ENCODE data around the gene MICAL1.
A peak's percentile ranks its signal among the peaks of the same experiment; 100 is the strongest.

MICAL1 gene

GRCh38 chr6:109491207-109491938 is 35.8 kb upstream of the MICAL1 start (continued):
- TF ChIP-seq ZNF561 (tag by site-specific recombination; IDR thresholded peaks at IDR 0.05; ENCODE audit: borderline replicate concordance) (0 out of 2 replicates have a peak, but pooled peaks have one; percentile 22), ZBTB49 (tag by site-specific recombination; IDR thresholded peaks at IDR 0.05; ENCODE audit: low read depth) (no peak), MZF1 (tag by site-specific recombination; IDR thresholded peaks at IDR 0.05; ENCODE audit: borderline replicate concordance) (peak; percentile 27; the same call in 1 of the 2 replicates), PATZ1 (tag by site-specific recombination; IDR thresholded peaks at IDR 0.05) (peak; percentile 18; the same call in 1 of the 2 replicates), ZNF548 (tag by site-specific recombination; IDR thresholded peaks at IDR 0.05) (no peak), TSHZ1 (tag by site-specific recombination; IDR thresholded peaks at IDR 0.05; ENCODE audit: borderline replicate concordance) (0 out of 2 replicates have a peak, but pooled peaks have one; percentile 16), ZXDB (tag by site-specific recombination; IDR thresholded peaks at IDR 0.05) (no peak), KLF16 (tag by site-specific recombination; IDR thresholded peaks at IDR 0.05) (no peak), OSR2 (tag by site-specific recombination; IDR thresholded peaks at IDR 0.05) (peak; percentile 50), AEBP2 (tag by site-specific recombination; IDR thresholded peaks at IDR 0.05; ENCODE audit: borderline replicate concordance) (no peak), BCL11A (tag by site-specific recombination; IDR thresholded peaks at IDR 0.05; ENCODE audit: low read depth) (no peak)

- Histone ChIP-seq H3K36me3 (ENCODE audit: control insufficient read depth in 2 of 2, insufficient read depth in 1 of 2, low read length in 2 of 2) (no peaks in the 10 kb centered on the region), H3K27ac (ENCODE audit: extremely low read depth, low read depth, low read length) (no peak overlapping the region), H3K9me3 (ENCODE audit: control insufficient read depth, insufficient read depth, low read depth, low read length) (no peaks in the 10 kb centered on the region), H3K4me3 (ENCODE audit: low read depth, low read length) (no peak overlapping the region), H3K4me1 (ENCODE audit: control insufficient read depth, insufficient read depth, low read length) (peaks cover 7% of the 10 kb centered on the region)
- TF ChIP-seq REST (tag by site-specific recombination; IDR thresholded peaks at IDR 0.05): no peak
- TF ChIP-seq ZNF362 (tag by site-specific recombination; IDR thresholded peaks at IDR 0.05): 0 out of 2 replicates have a peak, but pooled peaks have one; percentile 26
- TF ChIP-seq SP7 (tag by site-specific recombination; IDR thresholded peaks at IDR 0.05): no peak
- TF ChIP-seq ZNF654 (tag by site-specific recombination; IDR thresholded peaks at IDR 0.05; ENCODE audit: low read depth): no peak
- no peak for TF ChIP-seq ZNF211 (tag by site-specific recombination; IDR thresholded peaks at IDR 0.05; ENCODE audit: low read depth)
- no peak for TF ChIP-seq ZNF777 (tag by site-specific recombination; IDR thresholded peaks at IDR 0.05; ENCODE audit: borderline replicate concordance)
- TF ChIP-seq ZFHX2 (tag by site-specific recombination; conservative IDR thresholded peaks at IDR 0.05): peak; percentile 37
- ChIA-PET POLR2A (interaction anchor here (1.6 kb wide), 1 partner anchor 50 kb away, joined by 5 read pairs; the partner anchor contains the start of genes PPIL6 and SMPD2), CTCF (interaction anchor here (0.6 kb wide), 1 partner anchor 303 kb away, joined by 3 read pairs; no protein-coding TSS in a partner anchor)
Measured at GRCh38 chr6:109490713-109491112, 35.1 kb upstream of the MICAL1 start.
